Measurements from ENCODE around the gene MAFG.

MAFG gene

GRCh38 chr17:81909966-81910839 lies 17.3 kb downstream of the MAFG start:
- DNase-seq (ENCODE audit: low read depth): no peak

- DNase-seq (ENCODE audit: low read depth): no peak
Observed at GRCh38 chr17:81909231-81909630, 18.3 kb downstream of the MAFG start.

- no peak for DNase-seq (ENCODE audit: low read depth)
Observed at GRCh38 chr17:81908793-81909192, 18.7 kb downstream of the MAFG start.

GRCh38 chr17:81907219-81908145 lies 20.1 kb downstream of the MAFG start:
- no peak for DNase-seq (ENCODE audit: low read depth)

- DNase-seq (ENCODE audit: low read depth): no peak
Observed at GRCh38 chr17:81906476-81907218, 20.9 kb downstream of the MAFG start.

GRCh38 chr17:81905993-81906392 lies 21.5 kb downstream of the MAFG start:
- no peak for DNase-seq (ENCODE audit: low read depth)

- DNase-seq (ENCODE audit: low read depth): no peak
Observed at GRCh38 chr17:81905424-81905875, 22.1 kb downstream of the MAFG start.

- DNase-seq (ENCODE audit: low read depth): no peak
Observed at GRCh38 chr17:81904600-81905423, 22.7 kb downstream of the MAFG start.

- DNase-seq (ENCODE audit: low read depth): no peak
Observed at GRCh38 chr17:81903896-81904599, 23.5 kb downstream of the MAFG start.

GRCh38 chr17:81903415-81903831 lies 24.1 kb downstream of the MAFG start:
- DNase-seq (ENCODE audit: low read depth): no peak

GRCh38 chr17:81902653-81903414 lies 24.7 kb downstream of the MAFG start:
- DNase-seq (ENCODE audit: low read depth): no peak

- no peak for DNase-seq (ENCODE audit: low read depth)
Observed at GRCh38 chr17:81902023-81902652, 25.4 kb downstream of the MAFG start, which contains the start of gene NPB. Gene NPB (plus strand): TSS chr17:81902238. CDS start chr17:81902278, 40 bp downstream.

GRCh38 chr17:81901167-81902022 lies 26.1 kb downstream of the MAFG start:
- no peak for DNase-seq (ENCODE audit: low read depth)

- no peak for DNase-seq (ENCODE audit: low read depth)
Observed at GRCh38 chr17:81900181-81900820, 27.2 kb downstream of the MAFG start.

GRCh38 chr17:81899514-81900166 lies 27.9 kb downstream of the MAFG start:
- no peak for DNase-seq (ENCODE audit: low read depth)

GRCh38 chr17:81898885-81899284 lies 28.6 kb downstream of the MAFG start:
- DNase-seq (ENCODE audit: low read depth): no peak

Measured in activated gamma-delta T cell treated with anti-CD3 and anti-CD28 coated beads, Interleukin-2, amount 50 U/mL, for 16 hours (primary cell).